ENCODE data around the gene PCDHA7.
A peak's percentile ranks its signal among the peaks of the same experiment; 100 is the strongest.

Gene PCDHA7

GRCh38 chr5:140857177-140857986, 23.3 kb downstream of the PCDHA7 start:
- DNase-seq (ENCODE audit: low read depth): no peak
- TF ChIP-seq, protein P1, sequence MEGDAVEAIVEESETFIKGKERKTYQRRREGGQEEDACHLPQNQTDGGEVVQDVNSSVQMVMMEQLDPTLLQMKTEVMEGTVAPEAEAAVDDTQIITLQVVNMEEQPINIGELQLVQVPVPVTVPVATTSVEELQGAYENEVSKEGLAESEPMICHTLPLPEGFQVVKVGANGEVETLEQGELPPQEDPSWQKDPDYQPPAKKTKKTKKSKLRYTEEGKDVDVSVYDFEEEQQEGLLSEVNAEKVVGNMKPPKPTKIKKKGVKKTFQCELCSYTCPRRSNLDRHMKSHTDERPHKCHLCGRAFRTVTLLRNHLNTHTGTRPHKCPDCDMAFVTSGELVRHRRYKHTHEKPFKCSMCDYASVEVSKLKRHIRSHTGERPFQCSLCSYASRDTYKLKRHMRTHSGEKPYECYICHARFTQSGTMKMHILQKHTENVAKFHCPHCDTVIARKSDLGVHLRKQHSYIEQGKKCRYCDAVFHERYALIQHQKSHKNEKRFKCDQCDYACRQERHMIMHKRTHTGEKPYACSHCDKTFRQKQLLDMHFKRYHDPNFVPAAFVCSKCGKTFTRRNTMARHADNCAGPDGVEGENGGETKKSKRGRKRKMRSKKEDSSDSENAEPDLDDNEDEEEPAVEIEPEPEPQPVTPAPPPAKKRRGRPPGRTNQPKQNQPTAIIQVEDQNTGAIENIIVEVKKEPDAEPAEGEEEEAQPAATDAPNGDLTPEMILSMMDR (IDR thresholded peaks at IDR 0.05; ENCODE audit: low read depth, low read length): no peak
- TF ChIP-seq POLR2A (IDR thresholded peaks at IDR 0.05; ENCODE audit: extremely low read depth, insufficient read length): no peak
- TF ChIP-seq MYC (IDR thresholded peaks at IDR 0.05; ENCODE audit: low read depth, low read length): no peak
- TF ChIP-seq MAX (IDR thresholded peaks at IDR 0.05; ENCODE audit: low read depth, low read length): no peak
- no peak overlapping the region for H3K4me3 ChIP-seq (ENCODE audit: low read depth, low read length)

DNA sequence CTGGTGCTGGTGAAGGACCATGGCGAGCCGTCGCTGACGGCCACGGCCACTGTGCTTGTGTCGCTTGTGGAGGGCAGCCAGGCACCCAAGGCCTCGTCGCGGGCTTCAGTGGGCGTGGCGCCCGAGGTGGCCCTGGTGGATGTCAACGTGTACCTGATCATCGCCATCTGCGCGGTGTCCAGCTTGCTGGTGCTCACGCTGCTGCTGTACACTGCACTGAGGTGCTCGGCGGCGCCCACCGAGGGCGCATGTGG, 23.8 kb downstream of the PCDHA7 start:
- DNase-seq (ENCODE audit: low read depth): no peak
- TF ChIP-seq POLR2A (IDR thresholded peaks at IDR 0.05; ENCODE audit: extremely low read depth, insufficient read length): no peak
- no peak for TF ChIP-seq MAX (IDR thresholded peaks at IDR 0.05; ENCODE audit: low read depth, low read length)
- TF ChIP-seq MYC (IDR thresholded peaks at IDR 0.05; ENCODE audit: low read depth, low read length): no peak
- TF ChIP-seq, protein P1 (IDR thresholded peaks at IDR 0.05; ENCODE audit: low read depth, low read length): no peak
- H3K4me3 ChIP-seq (ENCODE audit: low read depth, low read length): no peak overlapping the region

DNA sequence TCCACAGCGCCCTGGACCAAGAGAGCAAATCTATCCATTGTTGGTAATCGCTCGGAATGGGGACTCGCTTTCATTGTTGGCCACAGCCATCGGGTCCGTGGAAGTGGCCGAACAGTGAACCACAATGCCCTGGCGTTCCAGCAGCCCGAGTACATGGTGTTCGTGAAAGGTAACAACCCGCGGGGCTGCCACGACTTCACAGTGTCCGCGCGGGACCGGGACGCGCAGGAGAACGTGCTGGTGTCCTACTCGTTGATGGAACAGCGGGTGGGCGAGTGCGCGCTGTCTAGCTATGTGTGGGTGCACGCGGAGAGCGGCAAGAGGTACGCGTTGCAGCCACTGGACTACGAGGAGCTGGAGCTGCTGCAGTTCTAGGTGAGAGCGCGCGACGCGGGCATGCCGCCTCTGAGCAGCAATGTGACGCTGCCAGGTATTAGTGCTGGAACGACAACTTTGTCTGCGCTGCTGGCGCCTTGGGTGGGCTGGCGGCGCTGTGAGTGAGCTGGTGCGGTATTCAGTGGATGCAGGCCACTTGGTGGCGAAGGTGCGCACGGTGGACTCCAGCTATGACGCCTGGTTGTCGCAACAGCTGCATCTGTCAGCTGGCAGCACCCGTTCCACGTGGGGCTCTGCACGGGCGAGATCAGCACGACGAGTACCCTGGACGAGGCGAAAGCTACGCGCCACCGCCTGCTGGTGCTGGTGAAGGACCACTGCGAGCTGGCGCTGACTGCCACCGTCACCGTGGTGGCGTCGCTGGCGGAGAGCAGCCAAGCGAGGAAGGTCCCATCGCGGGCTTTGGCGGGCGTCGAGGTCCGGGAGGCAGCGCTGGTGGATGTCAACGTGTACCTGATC, 28.6 kb downstream of the PCDHA7 start:
- TF ChIP-seq MYC (IDR thresholded peaks at IDR 0.05; ENCODE audit: low read depth, low read length) (no peak), POLR2A (IDR thresholded peaks at IDR 0.05; ENCODE audit: extremely low read depth, insufficient read length) (no peak), MAX (IDR thresholded peaks at IDR 0.05; ENCODE audit: low read depth, low read length) (no peak)
- TF ChIP-seq, protein P1 (IDR thresholded peaks at IDR 0.05; ENCODE audit: low read depth, low read length): no peak
- H3K4me3 ChIP-seq (ENCODE audit: low read depth, low read length): no peak overlapping the region
- DNase-seq (ENCODE audit: low read depth): no peak

- DNase-seq (ENCODE audit: low read depth): peak; percentile 30
- no peak within 1 kb of the TSS for H3K4me3 ChIP-seq (ENCODE audit: low read depth, low read length)
- TF ChIP-seq MAX (IDR thresholded peaks at IDR 0.05; ENCODE audit: low read depth, low read length) (no peak), POLR2A (IDR thresholded peaks at IDR 0.05; ENCODE audit: extremely low read depth, insufficient read length) (no peak), MYC (IDR thresholded peaks at IDR 0.05; ENCODE audit: low read depth, low read length) (no peak)
- TF ChIP-seq, protein P1 (IDR thresholded peaks at IDR 0.05; ENCODE audit: low read depth, low read length): no peak
Measured at GRCh38 chr5:140868721-140869554, 34.9 kb downstream of the PCDHA7 start, which contains the start of gene PCDHA11. TSS of gene PCDHA11 (plus strand) at chr5:140868957. CDS start at chr5:140869104, 147 bp downstream.

DNA sequence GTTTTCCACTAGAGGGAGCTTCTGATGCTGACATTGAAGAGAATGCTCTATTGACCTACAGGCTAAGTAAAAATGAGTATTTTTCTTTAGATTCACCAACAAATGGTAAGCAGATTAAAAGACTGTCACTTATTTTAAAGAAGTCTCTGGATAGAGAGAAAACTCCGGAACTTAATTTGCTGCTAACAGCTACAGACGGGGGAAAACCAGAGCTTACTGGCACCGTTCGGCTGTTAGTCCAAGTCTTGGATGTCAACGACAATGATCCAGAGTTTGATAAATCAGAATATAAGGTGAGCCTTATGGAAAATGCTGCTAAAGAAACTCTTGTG, 35.5 kb downstream of the PCDHA7 start:
- no peak for DNase-seq (ENCODE audit: low read depth)
- TF ChIP-seq MYC (IDR thresholded peaks at IDR 0.05; ENCODE audit: low read depth, low read length): no peak
- TF ChIP-seq, protein P1 (IDR thresholded peaks at IDR 0.05; ENCODE audit: low read depth, low read length): peak; percentile 56
- H3K4me3 ChIP-seq (ENCODE audit: low read depth, low read length): no peak overlapping the region

Measured in NB4 (cell line).